Spleen (tissue), 11 donors: ENCODE results near the gene ITPKB. TPM values are rescaled to one million over a fixed set of nuclear protein-coding genes. Genes with fewer than 3 reads are reported as not detected.

Experiments used
- DNase-seq: peaks from one replicate; pipeline ENCODE4 v3.0.0-alpha.2; 2020
- H3K27ac ChIP-seq, 8 donors: fragments of 200-600 bp; sonication (generic) in 7 of 8; 1 replicate in 4 of 8; 2 replicates in 4 of 8; pipeline versions ENCODE4 v1.5.0 to v1.8.0; 2016 to 2021; ENCODE audit warnings: inconsistent platforms in 4 of 8, mild to moderate bottlenecking in 4 of 8, moderate library complexity in 1 of 8
- H3K27me3 ChIP-seq, 7 donors: fragments of 200-600 bp; sonication (generic) in 6 of 7; replicated peaks in 1 of 7; 1 replicate in 4 of 7; 2 replicates in 3 of 7; pipeline versions ENCODE4 v1.5.0 to v1.8.0; 2016 to 2021; ENCODE audit warnings: inconsistent platforms in 3 of 7, mild to moderate bottlenecking in 1 of 7
- H3K36me3 ChIP-seq, 6 donors: fragments of 200-600 bp; sonication (generic) in 5 of 6; 1 replicate in 4 of 6; 2 replicates in 2 of 6; pipeline versions ENCODE4 v1.5.0 to v1.8.0; 2016 to 2021; ENCODE audit warnings: inconsistent platforms in 2 of 6
- H3K4me1 ChIP-seq, 6 donors: fragments of 200-600 bp; sonication (generic) in 5 of 6; 1 replicate in 3 of 6; 2 replicates in 3 of 6; pipeline versions ENCODE4 v1.5.0 to v1.8.0; 2016 to 2021; ENCODE audit warnings: inconsistent platforms in 3 of 6
- H3K4me3 ChIP-seq, 8 donors: fragments of 200-600 bp; sonication (generic) in 7 of 8; 1 replicate in 4 of 8; 2 replicates in 4 of 8; pipeline versions ENCODE4 v1.5.0 to v1.8.0; 2016 to 2021; ENCODE audit warnings: inconsistent platforms in 4 of 8, mild to moderate bottlenecking in 4 of 8, moderate library complexity in 2 of 8
- H3K9me3 ChIP-seq, 8 donors: fragments of 200-600 bp; sonication (generic) in 7 of 8; 1 replicate in 4 of 8; 2 replicates in 4 of 8; pipeline versions ENCODE4 v1.5.0 to v1.8.0; 2016 to 2021; ENCODE audit warnings: inconsistent platforms in 4 of 8
- CTCF ChIP-seq, 11 experiments: fragments of 200-600 bp in 7 of 11; fragments of 450-650 bp in 4 of 11; sonication (generic) in 4 of 11; IDR thresholded peaks in 8 of 11; conservative IDR thresholded peaks in 3 of 11; 1 replicate in 7 of 11; 2 replicates in 4 of 11; pipeline versions ENCODE4 v1.4.0 to v1.8.0; 2016 to 2021; ENCODE audit warnings: antibody characterized with exemption in 11 of 11, inconsistent platforms in 4 of 11, mild to moderate bottlenecking in 1 of 11
- POLR2A ChIP-seq, 3 donors: fragments of 450-650 bp; IDR thresholded peaks; one replicate each; pipeline ENCODE4 v1.5.1; 2017; ENCODE audit warnings: antibody characterized with exemption in 3 of 3, mild to moderate bottlenecking in 1 of 3
- POLR2AphosphoS5 ChIP-seq, 3 donors: sonication (generic); formaldehyde crosslinking; IDR thresholded peaks; one replicate each; pipeline ENCODE4 v1.5.1; 2017; ENCODE audit warnings: antibody characterized with exemption in 3 of 3
- WGBS, 5 donors: extraction: QIAGEN DNeasy Blood & Tissue Kit in 3 of 5; methylation state at CpG; one replicate each; pipeline versions ENCODE4 v1.1.5 to v1.1.7; 2013 to 2018; 5-methylcytosine and 5-hydroxymethylcytosine counted together
- intact Hi-C: fragments of 100-400 bp; cut with DNase I; formaldehyde crosslinking; loops from one replicate; pipeline ENCODE4 v1.15.0; 2023; ENCODE audit warnings: low total_unique reads
- polyA plus RNA-seq, 3 donors: library from polyadenylated mRNA; stranded (reverse); fragments of 200-250 nt; gene quantifications; one replicate each; pipeline ENCODE4 v1.2.1, GENCODE V29; 2013
- total RNA-seq, 7 donors: library from RNA; depleted of rRNA in 3 of 7; stranded (reverse); fragments of >200 nt in 3 of 7; fragmentation: NEBNext Ultra II Directional in 4 of 7; extraction: Animal tissue kit (Norgen Biotek cat#: 25700) in 4 of 7; gene quantifications; one replicate each; pipeline versions ENCODE4 v1.1.0 to v1.2.1, GENCODE V29; 2016 to 2021
- donor health status: healthy with polysubstance abuse.
- donor health status: DM: no; HTN: no; CAD: no; lungs with moderate emphysema.
- donor health status: DM: no; HTN: no; CAD: no.
- donor health status: Bipolar disorder and iron deficiency.
- donor health status: healthy.
- donor health status: DM: no; HTN: no; CAD: no.
- donor health status: DM: yes; HTN: yes; CAD: no.

Gene ITPKB
- total and polyA plus RNA-seq, 10 donors, result 8.5 to 74.6 (median 59.6) TPM

- Histone ChIP-seq H3K36me3 (peaks cover 0 to 16% (median 0%) of the 10 kb centered on the region in 6 donors), H3K4me3 (peak overlapping the region in 2 of 8 donors; percentile 37 to 63), H3K27me3 (no peaks in the 10 kb centered on the region), H3K4me1 (peaks cover 0 to 100% (median 92%) of the 10 kb centered on the region in 6 donors), H3K27ac (peak overlapping the region; percentile 86 to 96 (median 92)), H3K9me3 (no peaks in the 10 kb centered on the region)
- WGBS, 5 donors, result 62 to 79% (median 65%) methylated on average over 5 of the region's 5 CpGs
- DNase-seq, result no peak
- intact Hi-C loops, result no loop called here
- TF ChIP-seq POLR2AphosphoS5 (IDR thresholded peaks at IDR 0.05), result no peak
- TF ChIP-seq POLR2A (IDR thresholded peaks at IDR 0.05), result no peak
- no peak for TF ChIP-seq CTCF (IDR thresholded peaks at IDR 0.05 in 8 of 11, conservative IDR thresholded peaks at IDR 0.05 in 3 of 11)
Measured at GRCh38 chr1:226680653-226681052, 58.4 kb downstream of the ITPKB start.

DNA sequence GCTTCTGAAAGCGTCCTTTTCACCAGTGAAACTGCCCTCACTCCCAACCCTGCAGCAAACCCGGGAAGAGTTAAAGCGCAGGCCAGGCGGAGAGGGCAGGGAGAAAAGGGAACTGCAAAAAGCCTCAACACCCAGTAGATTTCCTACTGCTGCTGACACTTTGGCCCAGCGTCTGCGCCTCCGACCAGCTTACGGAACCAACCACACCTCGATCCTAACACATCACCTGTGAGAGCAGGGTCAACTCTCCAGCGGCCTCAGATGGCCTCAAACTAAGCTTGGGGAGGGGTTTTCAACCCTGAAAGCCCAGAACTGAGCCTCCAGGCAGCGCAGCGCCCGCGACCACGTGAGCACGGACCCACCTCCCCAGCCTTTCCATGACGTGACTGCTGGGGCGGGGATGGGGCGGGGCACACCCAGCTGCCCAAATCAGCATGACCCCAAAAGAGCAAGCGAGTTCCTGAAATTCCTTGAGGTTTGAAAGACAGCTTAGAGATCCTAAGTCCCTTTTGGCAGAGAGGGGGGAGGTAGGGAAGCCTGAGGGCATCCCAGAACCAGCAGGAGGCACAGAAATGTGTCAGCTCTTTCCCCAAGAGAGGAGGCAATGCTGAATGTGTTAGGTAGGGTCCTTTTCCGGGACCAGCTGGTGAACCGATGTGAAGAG is 59.1 kb downstream of the ITPKB start:
- Histone ChIP-seq H3K4me3 (peak overlapping the region in 7 of 8 donors; percentile 9 to 63 (median 32)), H3K27me3 (no peaks in the 10 kb centered on the region), H3K27ac (peak overlapping the region; percentile 86 to 96 (median 92)), H3K36me3 (peaks cover 0 to 9% (median 0%) of the 10 kb centered on the region in 6 donors), H3K9me3 (no peaks in the 10 kb centered on the region), H3K4me1 (peaks cover 0 to 100% (median 91%) of the 10 kb centered on the region in 6 donors)
- DNase-seq, result peak; percentile 95
- intact Hi-C loops, result no loop called here
- TF ChIP-seq CTCF (IDR thresholded peaks at IDR 0.05 in 8 of 11, conservative IDR thresholded peaks at IDR 0.05 in 3 of 11) (peak in 4 of 11 experiments; percentile 7 to 17 (median 10)), POLR2AphosphoS5 (IDR thresholded peaks at IDR 0.05) (peak; percentile 91 to 94 (median 92)), POLR2A (IDR thresholded peaks at IDR 0.05) (peak in 2 of 3 donors; percentile 13 to 68)
- 2 to 4% (median 3%) methylated on average over 15 to 22 of the region's 22 CpGs for WGBS, 5 donors

DNA sequence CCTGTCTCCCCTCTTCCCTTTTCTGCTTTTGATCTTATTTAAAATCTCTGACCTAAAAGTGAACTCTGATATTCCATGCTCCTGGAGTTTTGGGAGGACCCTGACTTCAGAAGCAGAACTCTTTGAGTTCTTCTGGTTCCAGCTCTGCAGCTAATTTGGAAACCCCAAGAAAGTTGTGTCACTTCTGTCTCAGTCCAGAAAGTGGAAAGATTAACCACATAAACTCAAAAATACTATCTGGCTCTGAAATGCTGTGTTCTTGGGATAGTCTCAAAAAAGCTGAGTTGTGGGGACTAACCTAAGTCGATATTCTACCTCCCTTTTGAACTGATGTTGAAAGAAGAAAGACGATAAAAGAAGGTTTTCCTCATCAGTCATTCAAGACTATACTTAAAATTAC is 59.8 kb downstream of the ITPKB start:
- DNase-seq, result no peak
- peaks cover 0 to 100% (median 91%) of the 10 kb centered on the region in 6 donors for H3K4me1 ChIP-seq
- H3K9me3 ChIP-seq, result no peaks in the 10 kb centered on the region
- H3K27ac ChIP-seq, result peak overlapping the region; percentile 86 to 96 (median 92)
- peak overlapping the region in 3 of 8 donors; percentile 25 to 63 (median 39) for H3K4me3 ChIP-seq
- H3K36me3 ChIP-seq, result peaks cover 0 to 2% (median 0%) of the 10 kb centered on the region in 6 donors
- H3K27me3 ChIP-seq, result no peaks in the 10 kb centered on the region
- 15 to 32% (median 28%) methylated on average over 2 of the region's 2 CpGs for WGBS, 5 donors
- intact Hi-C loops, result no loop called here
- no peak for TF ChIP-seq POLR2AphosphoS5 (IDR thresholded peaks at IDR 0.05)
- no peak for TF ChIP-seq CTCF (IDR thresholded peaks at IDR 0.05 in 8 of 11, conservative IDR thresholded peaks at IDR 0.05 in 3 of 11)

GRCh38 chr1:226678701-226679100 is 60.4 kb downstream of the ITPKB start:
- H3K4me1 ChIP-seq, result peaks cover 0 to 100% (median 90%) of the 10 kb centered on the region in 6 donors

More at GRCh38 chr1:226678701-226679100, 60.4 kb downstream of the ITPKB start:
- TF ChIP-seq POLR2AphosphoS5 (IDR thresholded peaks at IDR 0.05) (peak in 2 of 3 donors; percentile 29 to 34), CTCF (IDR thresholded peaks at IDR 0.05 in 8 of 11, conservative IDR thresholded peaks at IDR 0.05 in 3 of 11) (no peak)
- WGBS, 5 donors, result 43 to 59% (median 55%) methylated on average over 8 of the region's 8 CpGs
- H3K27me3 ChIP-seq, result no peaks in the 10 kb centered on the region
- H3K36me3 ChIP-seq, result no peaks in the 10 kb centered on the region
- H3K4me3 ChIP-seq, result peak overlapping the region in 1 of 8 donors; percentile 63
- no peaks in the 10 kb centered on the region for H3K9me3 ChIP-seq
- peak overlapping the region; percentile 86 to 96 (median 92) for H3K27ac ChIP-seq
- DNase-seq, result peak; percentile 79
- intact Hi-C loops, result no loop called here
